ENCODE data around the gene ZNF629. TPM values are rescaled to one million over a fixed set of nuclear protein-coding genes. Genes with fewer than 3 reads are reported as not detected.

Gene ZNF629
- total and polyA plus RNA-seq, 2 experiments from 2014 or later, result 4.1 to 20.3 TPM

GRCh38 chr16:30757316-30757715 lies 29.7 kb downstream of the ZNF629 start:
- ATAC-seq, result no peak
- TF ChIP-seq, protein P1, sequence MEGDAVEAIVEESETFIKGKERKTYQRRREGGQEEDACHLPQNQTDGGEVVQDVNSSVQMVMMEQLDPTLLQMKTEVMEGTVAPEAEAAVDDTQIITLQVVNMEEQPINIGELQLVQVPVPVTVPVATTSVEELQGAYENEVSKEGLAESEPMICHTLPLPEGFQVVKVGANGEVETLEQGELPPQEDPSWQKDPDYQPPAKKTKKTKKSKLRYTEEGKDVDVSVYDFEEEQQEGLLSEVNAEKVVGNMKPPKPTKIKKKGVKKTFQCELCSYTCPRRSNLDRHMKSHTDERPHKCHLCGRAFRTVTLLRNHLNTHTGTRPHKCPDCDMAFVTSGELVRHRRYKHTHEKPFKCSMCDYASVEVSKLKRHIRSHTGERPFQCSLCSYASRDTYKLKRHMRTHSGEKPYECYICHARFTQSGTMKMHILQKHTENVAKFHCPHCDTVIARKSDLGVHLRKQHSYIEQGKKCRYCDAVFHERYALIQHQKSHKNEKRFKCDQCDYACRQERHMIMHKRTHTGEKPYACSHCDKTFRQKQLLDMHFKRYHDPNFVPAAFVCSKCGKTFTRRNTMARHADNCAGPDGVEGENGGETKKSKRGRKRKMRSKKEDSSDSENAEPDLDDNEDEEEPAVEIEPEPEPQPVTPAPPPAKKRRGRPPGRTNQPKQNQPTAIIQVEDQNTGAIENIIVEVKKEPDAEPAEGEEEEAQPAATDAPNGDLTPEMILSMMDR (conservative IDR thresholded peaks at IDR 0.05; ENCODE audit: low read depth in 2 of 2), result no peak
- TF ChIP-seq REST (IDR thresholded peaks at IDR 0.05; ENCODE audit: unreplicated experiment), result no peak
- no peak for TF ChIP-seq NANOG (IDR thresholded peaks at IDR 0.05; ENCODE audit: borderline replicate concordance)
- TF ChIP-seq POLR2AphosphoS5 (IDR thresholded peaks at IDR 0.05; ENCODE audit: low read depth), result 0 out of 2 replicates have a peak, but pooled peaks have one; percentile 18
- no peak for TF ChIP-seq STAT1 (IDR thresholded peaks at IDR 0.05; ENCODE audit: unreplicated experiment)
- no peak for TF ChIP-seq ZNF331 (CRISPR knock-in tag; IDR thresholded peaks at IDR 0.05; ENCODE audit: low read depth)
- TF ChIP-seq EZH2phosphoT487 (IDR thresholded peaks at IDR 0.05; ENCODE audit: unreplicated experiment), result no peak
- TF ChIP-seq ETS1 (IDR thresholded peaks at IDR 0.05), result no peak
- TF ChIP-seq, protein P2, sequence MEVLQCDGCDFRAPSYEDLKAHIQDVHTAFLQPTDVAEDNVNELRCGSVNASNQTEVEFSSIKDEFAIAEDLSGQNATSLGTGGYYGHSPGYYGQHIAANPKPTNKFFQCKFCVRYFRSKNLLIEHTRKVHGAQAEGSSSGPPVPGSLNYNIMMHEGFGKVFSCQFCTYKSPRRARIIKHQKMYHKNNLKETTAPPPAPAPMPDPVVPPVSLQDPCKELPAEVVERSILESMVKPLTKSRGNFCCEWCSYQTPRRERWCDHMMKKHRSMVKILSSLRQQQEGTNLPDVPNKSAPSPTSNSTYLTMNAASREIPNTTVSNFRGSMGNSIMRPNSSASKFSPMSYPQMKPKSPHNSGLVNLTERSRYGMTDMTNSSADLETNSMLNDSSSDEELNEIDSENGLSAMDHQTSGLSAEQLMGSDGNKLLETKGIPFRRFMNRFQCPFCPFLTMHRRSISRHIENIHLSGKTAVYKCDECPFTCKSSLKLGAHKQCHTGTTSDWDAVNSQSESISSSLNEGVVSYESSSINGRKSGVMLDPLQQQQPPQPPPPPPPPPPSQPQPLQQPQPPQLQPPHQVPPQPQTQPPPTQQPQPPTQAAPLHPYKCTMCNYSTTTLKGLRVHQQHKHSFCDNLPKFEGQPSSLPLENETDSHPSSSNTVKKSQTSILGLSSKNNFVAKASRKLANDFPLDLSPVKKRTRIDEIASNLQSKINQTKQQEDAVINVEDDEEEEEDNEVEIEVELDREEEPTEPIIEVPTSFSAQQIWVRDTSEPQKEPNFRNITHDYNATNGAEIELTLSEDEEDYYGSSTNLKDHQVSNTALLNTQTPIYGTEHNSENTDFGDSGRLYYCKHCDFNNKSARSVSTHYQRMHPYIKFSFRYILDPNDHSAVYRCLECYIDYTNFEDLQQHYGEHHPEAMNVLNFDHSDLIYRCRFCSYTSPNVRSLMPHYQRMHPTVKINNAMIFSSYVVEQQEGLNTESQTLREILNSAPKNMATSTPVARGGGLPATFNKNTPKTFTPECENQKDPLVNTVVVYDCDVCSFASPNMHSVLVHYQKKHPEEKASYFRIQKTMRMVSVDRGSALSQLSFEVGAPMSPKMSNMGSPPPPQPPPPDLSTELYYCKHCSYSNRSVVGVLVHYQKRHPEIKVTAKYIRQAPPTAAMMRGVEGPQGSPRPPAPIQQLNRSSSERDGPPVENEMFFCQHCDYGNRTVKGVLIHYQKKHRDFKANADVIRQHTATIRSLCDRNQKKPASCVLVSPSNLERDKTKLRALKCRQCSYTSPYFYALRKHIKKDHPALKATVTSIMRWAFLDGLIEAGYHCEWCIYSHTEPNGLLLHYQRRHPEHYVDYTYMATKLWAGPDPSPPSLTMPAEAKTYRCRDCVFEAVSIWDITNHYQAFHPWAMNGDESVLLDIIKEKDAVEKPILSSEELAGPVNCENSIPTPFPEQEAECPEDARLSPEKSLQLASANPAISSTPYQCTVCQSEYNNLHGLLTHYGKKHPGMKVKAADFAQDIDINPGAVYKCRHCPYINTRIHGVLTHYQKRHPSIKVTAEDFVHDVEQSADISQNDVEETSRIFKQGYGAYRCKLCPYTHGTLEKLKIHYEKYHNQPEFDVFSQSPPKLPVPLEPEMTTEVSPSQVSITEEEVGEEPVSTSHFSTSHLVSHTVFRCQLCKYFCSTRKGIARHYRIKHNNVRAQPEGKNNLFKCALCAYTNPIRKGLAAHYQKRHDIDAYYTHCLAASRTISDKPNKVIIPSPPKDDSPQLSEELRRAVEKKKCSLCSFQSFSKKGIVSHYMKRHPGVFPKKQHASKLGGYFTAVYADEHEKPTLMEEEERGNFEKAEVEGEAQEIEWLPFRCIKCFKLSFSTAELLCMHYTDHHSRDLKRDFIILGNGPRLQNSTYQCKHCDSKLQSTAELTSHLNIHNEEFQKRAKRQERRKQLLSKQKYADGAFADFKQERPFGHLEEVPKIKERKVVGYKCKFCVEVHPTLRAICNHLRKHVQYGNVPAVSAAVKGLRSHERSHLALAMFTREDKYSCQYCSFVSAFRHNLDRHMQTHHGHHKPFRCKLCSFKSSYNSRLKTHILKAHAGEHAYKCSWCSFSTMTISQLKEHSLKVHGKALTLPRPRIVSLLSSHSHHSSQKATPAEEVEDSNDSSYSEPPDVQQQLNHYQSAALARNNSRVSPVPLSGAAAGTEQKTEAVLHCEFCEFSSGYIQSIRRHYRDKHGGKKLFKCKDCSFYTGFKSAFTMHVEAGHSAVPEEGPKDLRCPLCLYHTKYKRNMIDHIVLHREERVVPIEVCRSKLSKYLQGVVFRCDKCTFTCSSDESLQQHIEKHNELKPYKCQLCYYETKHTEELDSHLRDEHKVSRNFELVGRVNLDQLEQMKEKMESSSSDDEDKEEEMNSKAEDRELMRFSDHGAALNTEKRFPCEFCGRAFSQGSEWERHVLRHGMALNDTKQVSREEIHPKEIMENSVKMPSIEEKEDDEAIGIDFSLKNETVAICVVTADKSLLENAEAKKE (CRISPR knock-in tag; IDR thresholded peaks at IDR 0.05), result no peak
- peaks cover 11% of the 10 kb centered on the region for H4K20me1 ChIP-seq (replicated peaks; ENCODE audit: insufficient read depth)
- no peak overlapping the region for H3K4me2 ChIP-seq
- Mint-ChIP-seq H3K4me1 (peaks cover 10% of the 10 kb centered on the region), H3K4me3 (no peak overlapping the region), H3K27me3 (ENCODE audit: insufficient read depth, low read depth, poor library complexity) (peaks cover 24% of the 10 kb centered on the region), H3K36me3 (ENCODE audit: low read depth) (peaks cover 25% of the 10 kb centered on the region), H3K9me3 (no peaks in the 10 kb centered on the region), H3K27ac (no peak overlapping the region)
- H3K27ac ChIP-seq (ENCODE audit: low read depth), result no peak overlapping the region
- no peak overlapping the region for H2AFZ ChIP-seq
- no peaks in the 10 kb centered on the region for H3K9me2 ChIP-seq (ENCODE audit: insufficient read depth)
- peaks cover 11% of the 10 kb centered on the region; the same call in 1 of the 2 replicates for H3K36me3 ChIP-seq (ENCODE audit: insufficient read depth)
- H3K4me3 ChIP-seq, result no peak overlapping the region
- H3K79me2 ChIP-seq (replicated peaks; ENCODE audit: insufficient read depth), result no peaks in the 10 kb centered on the region
- DNase-seq (ENCODE audit: low spot score), result no peak
- H3K27me3 ChIP-seq (ENCODE audit: insufficient read depth), result no peaks in the 10 kb centered on the region
- 0 out of 2 replicates have a peak, but pooled peaks cover 7% of the 10 kb centered on the region for H3F3A ChIP-seq (replicated peaks; ENCODE audit: low read depth)
- H3K4me1 ChIP-seq (ENCODE audit: insufficient read depth), result peaks cover 6% of the 10 kb centered on the region; the same call in 1 of the 2 replicates
